ENCODE measurements around the gene RPP25L.

RPP25L gene

GRCh38 chr9:34565856-34566255, 46.0 kb downstream of the RPP25L start:
- DNase-seq, result no peak

GRCh38 chr9:34564617-34565016, 47.3 kb downstream of the RPP25L start:
- no peak for DNase-seq

DNA sequence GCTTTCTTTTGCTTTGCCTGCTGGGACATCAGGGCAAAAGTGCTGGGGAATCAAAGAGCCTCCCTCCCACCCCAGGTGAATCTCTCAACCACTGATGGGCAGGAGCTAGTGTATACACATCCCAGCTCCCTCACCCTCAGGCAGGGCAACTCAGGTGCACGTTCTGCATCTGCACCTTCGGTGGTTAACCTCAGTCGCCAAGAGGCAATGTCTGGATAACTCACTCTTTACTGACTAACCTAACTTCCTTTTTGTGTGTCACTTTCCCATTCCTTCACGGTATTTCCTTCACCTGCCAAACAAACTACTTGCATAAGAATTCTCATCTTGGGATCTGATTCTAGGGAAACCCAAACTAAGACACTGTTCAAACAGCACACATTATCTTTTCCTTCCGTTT, 48.6 kb downstream of the RPP25L start:
- DNase-seq, result no peak

DNA sequence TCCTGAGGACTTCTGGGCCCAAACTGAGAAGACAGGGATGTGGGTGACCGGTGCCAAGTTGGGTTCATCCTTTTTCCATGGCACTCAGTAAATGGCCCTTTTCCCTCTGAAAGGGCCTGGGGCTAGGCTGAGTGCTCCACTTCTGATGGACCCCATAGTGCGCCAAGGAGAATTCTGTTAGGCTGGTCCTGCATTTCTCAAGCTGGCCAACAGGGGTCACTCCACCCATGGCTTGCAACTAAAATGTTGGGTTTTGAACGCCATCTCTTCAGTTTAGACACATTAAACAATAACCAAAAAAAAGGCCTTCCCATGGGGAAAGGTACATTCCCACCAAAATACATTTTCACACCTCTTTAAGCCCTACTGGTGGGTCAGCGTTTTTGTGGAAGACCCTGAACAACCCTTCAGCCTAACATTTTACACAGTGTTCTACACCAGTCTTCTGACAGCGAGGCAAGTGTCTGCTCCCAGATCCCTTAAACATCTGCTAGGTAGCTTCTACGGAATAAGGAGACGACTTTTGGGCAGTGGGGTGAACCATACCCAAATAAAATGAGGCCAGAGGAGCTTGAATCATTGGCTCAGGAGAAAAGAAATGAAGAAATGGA, 49.7 kb downstream of the RPP25L start:
- DNase-seq, result no peak

DNA sequence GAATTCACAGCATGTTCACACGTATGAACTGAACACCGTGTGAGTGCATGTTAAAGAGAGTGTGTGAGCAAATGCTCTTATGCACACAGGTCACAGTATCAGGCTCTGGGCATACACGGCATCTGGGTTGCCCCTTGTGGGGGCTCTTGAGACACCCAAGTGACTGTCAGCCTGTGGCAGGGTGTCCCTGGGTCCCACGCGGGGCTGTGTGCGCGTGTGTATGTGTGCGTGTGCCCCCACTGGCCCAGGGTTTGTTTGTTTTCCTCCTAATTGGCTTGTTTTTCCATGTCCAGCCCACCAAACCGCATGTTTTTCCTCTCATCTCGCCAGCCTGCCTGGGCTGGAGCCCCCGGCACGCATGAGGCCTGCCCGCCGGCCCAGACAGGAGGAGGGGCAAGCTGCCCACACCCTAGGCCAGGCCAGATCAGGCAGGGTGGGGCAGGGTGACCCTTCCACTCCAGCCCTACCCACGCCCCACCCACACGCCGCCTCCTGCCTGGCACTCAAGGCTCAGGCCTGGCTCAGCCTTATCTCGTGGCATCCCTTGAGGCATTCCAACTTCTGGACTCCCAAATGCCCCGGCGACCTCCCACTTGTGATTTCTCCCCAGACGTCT, 51.2 kb downstream of the RPP25L start:
- DNase-seq, result no peak
